Neural progenitor cell (in vitro differentiated cells): ENCODE results near the gene CHMP4B. TPM values are rescaled to one million over a fixed set of nuclear protein-coding genes. Genes with fewer than 3 reads are reported as not detected.
A peak's percentile ranks its signal among the peaks of the same experiment; 100 is the strongest.

Source experiments
- DNase-seq: peaks from one replicate; pipeline ENCODE4 v3.0.0-alpha.2; 2016; ENCODE audit warnings: low spot score
- H2AFZ ChIP-seq: fragments of 200-600 bp; sonication (generic); replicated peaks from 2 replicates; pipeline ENCODE4 v1.6.1; 2016; ENCODE audit warnings: antibody characterized with exemption
- H3F3A ChIP-seq: fragments of 200-600 bp; sonication (generic); 2 replicates; pipeline ENCODE4 v1.6.1; 2016; ENCODE audit warnings: antibody characterized with exemption, low read depth
- H3K27ac ChIP-seq: fragments of 200-600 bp; sonication (generic); 2 replicates; pipeline ENCODE4 v1.5.1; 2016; ENCODE audit warnings: mild to moderate bottlenecking
- H3K27me3 ChIP-seq: fragments of 200-600 bp; sonication (generic); 2 replicates; pipeline ENCODE4 v1.6.1; 2016; ENCODE audit warnings: mild to moderate bottlenecking, moderate library complexity
- H3K36me3 ChIP-seq: fragments of 200-600 bp; sonication (generic); 2 replicates; pipeline ENCODE4 v1.5.1; 2016
- H3K4me1 ChIP-seq: fragments of 200-600 bp; sonication (generic); 2 replicates; pipeline ENCODE4 v1.6.1; 2016; ENCODE audit warnings: mixed run types
- H3K4me2 ChIP-seq: fragments of 200-600 bp; sonication (generic); 2 replicates; pipeline ENCODE4 v1.6.1; 2016
- H3K4me3 ChIP-seq: fragments of 200-600 bp; sonication (generic); 2 replicates; pipeline ENCODE4 v1.5.1; 2016
- H3K79me2 ChIP-seq: fragments of 200-600 bp; sonication (generic); 2 replicates; pipeline ENCODE4 v1.6.1; 2016; ENCODE audit warnings: low read depth
- H3K9ac ChIP-seq: fragments of 200-600 bp; sonication (generic); 2 replicates; pipeline ENCODE4 v1.6.1; 2016
- H3K9me3 ChIP-seq: fragments of 200-600 bp; sonication (generic); 2 replicates; pipeline ENCODE4 v1.5.1; 2016; ENCODE audit warnings: low read depth
- H4K20me1 ChIP-seq: fragments of 200-600 bp; sonication (generic); 2 replicates; pipeline ENCODE4 v1.6.1; 2016; ENCODE audit warnings: low read depth
- H3K27ac Mint-ChIP-seq: 3 replicates; pipeline ENCODE4 v1.8.0; 2021; ENCODE audit warnings: mixed read lengths
- H3K27me3 Mint-ChIP-seq: 2 replicates; pipeline ENCODE4 v1.8.0; 2022; ENCODE audit warnings: low read depth, mild to moderate bottlenecking, inconsistent platforms, moderate library complexity, mixed read lengths; ENCODE audit not compliant: insufficient read depth
- H3K36me3 Mint-ChIP-seq: 3 replicates; pipeline ENCODE4 v1.8.0; 2021; ENCODE audit warnings: mixed read lengths
- H3K4me1 Mint-ChIP-seq: 3 replicates; pipeline ENCODE4 v1.8.0; 2021; ENCODE audit warnings: mixed read lengths
- H3K4me3 Mint-ChIP-seq: 3 replicates; pipeline ENCODE4 v1.8.0; 2021; ENCODE audit warnings: mild to moderate bottlenecking, moderate library complexity, mixed read lengths
- H3K9me3 Mint-ChIP-seq: 3 replicates; pipeline ENCODE4 v1.8.0; 2020; ENCODE audit warnings: mixed read lengths
- CTCF ChIP-seq: fragments of 200-600 bp; sonication (generic); IDR thresholded peaks from 2 replicates; pipeline ENCODE4 v1.5.1; 2017; ENCODE audit warnings: antibody characterized with exemption, mild to moderate bottlenecking
- EZH2 ChIP-seq: fragments of 200-600 bp; sonication (generic); IDR thresholded peaks from 2 replicates; pipeline ENCODE4 v1.6.1; 2017; ENCODE audit warnings: antibody characterized with exemption, mild to moderate bottlenecking, moderate library complexity
- EZH2phosphoT487 ChIP-seq: fragments of 200-600 bp; sonication (generic); IDR thresholded peaks from 2 replicates; pipeline ENCODE4 v1.6.1; 2017; ENCODE audit warnings: antibody characterized with exemption
- total RNA-seq: library from RNA; depleted of rRNA; stranded (reverse); fragments of >200 nt; gene quantifications from 2 replicates; pipeline ENCODE4 v1.2.3, GENCODE V29; 2015; ENCODE audit warnings: low replicate concordance

CHMP4B gene
- total RNA-seq, 1 donor from 2014 or later: 40.7 TPM

- Histone ChIP-seq H3K4me3 (no peak overlapping the region), H4K20me1 (no peaks in the 10 kb centered on the region), H3K27ac (no peak overlapping the region), H3K4me2 (no peak overlapping the region), H3K27me3 (no peaks in the 10 kb centered on the region), H3K9ac (no peak overlapping the region), H3K36me3 (no peaks in the 10 kb centered on the region), H3K9me3 (no peaks in the 10 kb centered on the region), H2AFZ (no peak overlapping the region), H3F3A (no peaks in the 10 kb centered on the region), H3K79me2 (no peaks in the 10 kb centered on the region), H3K4me1 (no peaks in the 10 kb centered on the region)
- peaks cover 23% of the 10 kb centered on the region for H3K27me3 Mint-ChIP-seq
- H3K9me3 Mint-ChIP-seq: peaks cover 11% of the 10 kb centered on the region
- DNase-seq: no peak
- TF ChIP-seq EZH2phosphoT487 (no peak), EZH2 (no peak), CTCF (no peak)
- H3K27ac Mint-ChIP-seq: no peak overlapping the region
- peaks cover 4% of the 10 kb centered on the region for H3K4me1 Mint-ChIP-seq
- H3K36me3 Mint-ChIP-seq: peaks cover 1% of the 10 kb centered on the region
- H3K4me3 Mint-ChIP-seq: no peak overlapping the region
Measured at GRCh38 chr20:33893314-33893713, 82.2 kb downstream of the CHMP4B start.

GRCh38 chr20:33894798-33895197 lies 83.7 kb downstream of the CHMP4B start:
- H3K27ac ChIP-seq: no peak overlapping the region
- H3K4me3 ChIP-seq: no peak overlapping the region
- no peaks in the 10 kb centered on the region for H3K27me3 ChIP-seq
- H2AFZ ChIP-seq: no peak overlapping the region
- peaks cover 4% of the 10 kb centered on the region for H3K4me1 Mint-ChIP-seq
- no peak overlapping the region for H3K9ac ChIP-seq
- no peaks in the 10 kb centered on the region for H3K36me3 ChIP-seq
- H3K27ac Mint-ChIP-seq: no peak overlapping the region
- no peak overlapping the region for H3K4me2 ChIP-seq
- peaks cover 11% of the 10 kb centered on the region for H3K9me3 Mint-ChIP-seq
- peaks cover 23% of the 10 kb centered on the region for H3K27me3 Mint-ChIP-seq
- no peak overlapping the region for H3K4me3 Mint-ChIP-seq
- H3F3A ChIP-seq: peaks cover 7% of the 10 kb centered on the region
- no peaks in the 10 kb centered on the region for H4K20me1 ChIP-seq
- H3K9me3 ChIP-seq: no peaks in the 10 kb centered on the region
- H3K79me2 ChIP-seq: no peaks in the 10 kb centered on the region
- no peaks in the 10 kb centered on the region for H3K36me3 Mint-ChIP-seq
- TF ChIP-seq CTCF (no peak), EZH2phosphoT487 (no peak), EZH2 (no peak)
- no peak for DNase-seq
- H3K4me1 ChIP-seq: no peaks in the 10 kb centered on the region

- Mint-ChIP-seq H3K9me3 (peaks cover 1% of the 10 kb centered on the region), H3K27ac (peak overlapping the region; percentile 9), H3K4me3 (no peak overlapping the region), H3K4me1 (peaks cover 18% of the 10 kb centered on the region), H3K36me3 (no peaks in the 10 kb centered on the region), H3K27me3 (peaks cover 22% of the 10 kb centered on the region)
- no peaks in the 10 kb centered on the region for H3K9me3 ChIP-seq
- no peaks in the 10 kb centered on the region for H3K79me2 ChIP-seq
- no peak overlapping the region for H2AFZ ChIP-seq
- H3K4me2 ChIP-seq: no peak overlapping the region
- no peaks in the 10 kb centered on the region for H3K36me3 ChIP-seq
- peaks cover 23% of the 10 kb centered on the region for H3F3A ChIP-seq
- peaks cover 9% of the 10 kb centered on the region for H3K4me1 ChIP-seq
- no peaks in the 10 kb centered on the region for H4K20me1 ChIP-seq
- no peak overlapping the region for H3K4me3 ChIP-seq
- no peak for DNase-seq
- no peak overlapping the region for H3K27ac ChIP-seq
- no peak for TF ChIP-seq EZH2
- no peak for TF ChIP-seq EZH2phosphoT487
- TF ChIP-seq CTCF: no peak
- H3K27me3 ChIP-seq: no peaks in the 10 kb centered on the region
- no peak overlapping the region for H3K9ac ChIP-seq
Measured at GRCh38 chr20:33896509-33896908, 85.4 kb downstream of the CHMP4B start.
